GM18511 (cell line): ENCODE results near the gene OPN3.

Experiments
- ATAC-seq: cut with Tn5 transposase; IDR thresholded peaks from one replicate; pipeline ENCODE4 v1.9.1; 2021; ENCODE audit warnings: mild to moderate bottlenecking, moderate library complexity; ENCODE audit not compliant: unreplicated experiment

The OPN3 gene

GRCh38 chr1:241622669-241623068 is 17.5 kb downstream of the OPN3 start:
- no peak for ATAC-seq

GRCh38 chr1:241617426-241617825 is 22.7 kb downstream of the OPN3 start:
- no peak for ATAC-seq

GRCh38 chr1:241615043-241615974 is 24.9 kb downstream of the OPN3 start:
- no peak for ATAC-seq

- no peak for ATAC-seq
Measured at GRCh38 chr1:241614572-241614971, 25.6 kb downstream of the OPN3 start.

- ATAC-seq, result no peak
Measured at GRCh38 chr1:241614144-241614543, 26.0 kb downstream of the OPN3 start.

- no peak for ATAC-seq
Measured at GRCh38 chr1:241612533-241613477, 27.4 kb downstream of the OPN3 start.

- ATAC-seq, result no peak
Measured at GRCh38 chr1:241611736-241612135, 28.4 kb downstream of the OPN3 start.

- peak; percentile 88 for ATAC-seq
Measured at GRCh38 chr1:241611063-241611462, 29.1 kb downstream of the OPN3 start.

- ATAC-seq, result no peak
Measured at GRCh38 chr1:241610056-241610815, 29.9 kb downstream of the OPN3 start.

GRCh38 chr1:241608379-241609033 is 31.7 kb downstream of the OPN3 start:
- no peak for ATAC-seq

- ATAC-seq, result no peak
Measured at GRCh38 chr1:241607497-241607896, 32.7 kb downstream of the OPN3 start.

GRCh38 chr1:241606544-241606943 is 33.6 kb downstream of the OPN3 start:
- ATAC-seq, result no peak

GRCh38 chr1:241605146-241605805 is 34.9 kb downstream of the OPN3 start:
- ATAC-seq, result no peak

GRCh38 chr1:241603731-241604245 is 36.4 kb downstream of the OPN3 start:
- no peak for ATAC-seq

- ATAC-seq, result peak; percentile 89
Measured at GRCh38 chr1:241600496-241600901, 39.7 kb downstream of the OPN3 start.

GRCh38 chr1:241598249-241598648 is 41.9 kb downstream of the OPN3 start:
- peak; percentile 38 for ATAC-seq

GRCh38 chr1:241596633-241597032 is 43.5 kb downstream of the OPN3 start:
- ATAC-seq, result no peak

GRCh38 chr1:241593186-241593585 is 47.0 kb downstream of the OPN3 start:
- no peak for ATAC-seq

- peak; percentile 71 for ATAC-seq
Measured at GRCh38 chr1:241592273-241592958, 47.8 kb downstream of the OPN3 start.
